ENCODE measurements around the gene IQCH.

The IQCH gene

DNA sequence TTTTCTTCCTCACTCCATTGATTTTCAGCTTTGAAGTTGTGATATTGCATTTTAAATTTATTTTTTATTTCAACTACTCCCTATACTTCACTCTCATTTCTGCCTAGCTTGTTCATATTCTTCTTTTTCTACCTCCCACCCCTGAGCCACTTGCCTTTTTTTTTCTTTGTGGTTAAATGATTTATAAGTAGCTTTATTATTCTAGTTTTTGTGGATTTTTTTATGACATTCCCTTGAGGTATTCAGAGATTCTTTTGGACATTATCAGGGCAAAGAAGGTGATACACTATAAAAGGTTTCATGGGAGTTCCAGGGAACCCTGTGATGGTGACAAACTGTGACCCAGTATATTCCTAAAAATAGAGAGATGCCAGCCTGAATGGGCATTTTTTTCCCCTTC, 269.6 kb downstream of the IQCH start:
- no peak for DNase-seq

DNA sequence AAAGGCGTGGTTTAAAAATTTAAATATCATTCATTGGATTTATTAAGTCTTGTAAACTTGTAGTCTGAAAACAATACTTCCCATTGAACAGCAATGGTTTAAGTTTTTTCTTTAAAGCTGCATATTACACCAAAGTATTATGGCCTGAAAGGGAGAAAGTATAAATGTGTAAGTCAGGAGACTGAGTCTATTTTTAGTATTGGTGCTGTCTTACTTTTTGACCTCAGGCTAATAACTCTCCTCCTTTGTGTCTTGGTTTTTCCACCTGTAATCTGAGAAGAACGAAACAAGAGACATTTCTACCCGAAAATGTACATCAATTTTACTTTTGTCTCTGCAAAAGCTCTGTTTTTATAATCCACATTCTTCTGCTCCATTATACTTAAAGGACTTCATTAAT, 273.9 kb downstream of the IQCH start:
- no peak for DNase-seq

DNA sequence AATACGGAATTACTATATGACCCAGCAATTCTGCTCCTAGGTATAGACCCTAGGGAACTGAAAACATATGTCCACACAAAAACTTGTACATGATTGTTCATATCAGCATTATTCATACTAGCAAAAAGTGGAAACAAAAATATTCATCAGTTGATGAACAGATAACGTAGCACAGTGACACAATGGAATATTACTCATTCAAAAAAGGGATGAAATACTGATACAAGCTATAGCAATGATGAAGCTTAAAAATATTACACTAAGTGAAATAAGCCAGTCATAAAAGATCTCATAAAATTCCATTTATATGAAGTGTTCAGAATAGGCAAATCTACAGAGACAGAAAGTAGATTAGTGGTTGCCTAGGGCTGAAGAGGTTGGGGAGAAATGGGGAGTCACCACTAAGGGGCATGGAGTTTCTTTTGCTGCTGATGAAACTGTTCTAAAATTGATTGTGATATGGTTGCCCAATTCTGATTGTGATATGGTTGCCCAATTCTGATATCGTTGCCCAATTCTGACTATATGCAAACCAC, 276.9 kb downstream of the IQCH start:
- no peak for DNase-seq

DNA sequence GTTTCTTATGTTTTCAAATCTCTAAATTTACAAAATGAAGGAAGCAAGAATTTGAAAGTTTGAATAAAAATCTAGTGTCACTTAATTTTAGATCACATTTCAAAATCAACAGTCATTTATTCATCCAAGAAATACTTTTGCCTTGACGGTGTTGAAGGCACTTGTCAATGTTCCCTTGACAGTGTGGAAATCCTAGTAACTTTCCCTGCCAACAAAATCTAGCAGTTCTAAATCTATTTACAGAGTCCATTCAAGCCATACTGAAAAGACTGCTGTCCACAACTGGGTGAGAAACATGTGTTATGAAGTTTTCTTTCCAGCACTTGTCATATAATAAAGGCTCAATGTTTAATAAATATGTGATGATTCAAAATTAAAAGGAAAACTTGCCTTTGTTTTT, 279.3 kb downstream of the IQCH start:
- no peak for DNase-seq

DNA sequence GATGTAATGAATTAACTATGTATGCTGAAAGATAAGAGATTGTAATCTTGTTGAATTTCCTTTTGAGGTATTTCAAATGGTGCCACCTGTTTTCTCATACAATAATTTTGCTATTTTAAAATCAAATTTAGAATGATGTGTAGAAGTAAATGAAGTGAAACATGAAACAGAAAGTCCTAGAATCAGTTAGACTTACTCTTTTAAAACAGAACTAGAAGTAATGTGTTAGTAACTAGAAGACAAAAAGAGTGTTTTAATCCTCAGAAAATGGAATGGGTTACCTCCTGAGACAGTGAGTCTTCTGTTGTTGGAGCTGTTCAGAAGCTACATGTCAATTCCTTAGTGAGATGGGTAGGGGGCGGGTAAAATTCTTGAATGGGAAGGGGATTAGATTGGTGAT, 279.8 kb downstream of the IQCH start:
- no peak for DNase-seq

DNA sequence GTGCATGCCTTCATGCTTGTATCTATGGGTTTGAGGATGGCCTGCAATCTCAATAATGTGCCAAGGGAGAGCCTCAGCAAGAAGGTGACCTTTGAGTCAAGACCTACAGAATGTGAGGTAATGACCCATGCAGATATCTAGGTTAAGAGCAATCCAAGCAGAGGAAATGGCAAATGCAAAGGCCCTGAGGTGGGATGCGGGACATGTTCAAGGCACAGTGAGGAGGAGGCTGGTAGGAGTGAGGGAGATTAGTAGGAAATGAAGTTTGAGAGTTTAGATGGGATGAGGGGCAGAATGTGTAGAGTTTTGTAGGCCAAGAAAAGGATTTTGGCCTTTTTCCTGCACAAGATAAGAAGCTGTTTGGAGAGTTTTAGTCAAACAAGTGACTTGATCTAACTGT, 283.2 kb downstream of the IQCH start:
- DNase-seq: no peak

DNA sequence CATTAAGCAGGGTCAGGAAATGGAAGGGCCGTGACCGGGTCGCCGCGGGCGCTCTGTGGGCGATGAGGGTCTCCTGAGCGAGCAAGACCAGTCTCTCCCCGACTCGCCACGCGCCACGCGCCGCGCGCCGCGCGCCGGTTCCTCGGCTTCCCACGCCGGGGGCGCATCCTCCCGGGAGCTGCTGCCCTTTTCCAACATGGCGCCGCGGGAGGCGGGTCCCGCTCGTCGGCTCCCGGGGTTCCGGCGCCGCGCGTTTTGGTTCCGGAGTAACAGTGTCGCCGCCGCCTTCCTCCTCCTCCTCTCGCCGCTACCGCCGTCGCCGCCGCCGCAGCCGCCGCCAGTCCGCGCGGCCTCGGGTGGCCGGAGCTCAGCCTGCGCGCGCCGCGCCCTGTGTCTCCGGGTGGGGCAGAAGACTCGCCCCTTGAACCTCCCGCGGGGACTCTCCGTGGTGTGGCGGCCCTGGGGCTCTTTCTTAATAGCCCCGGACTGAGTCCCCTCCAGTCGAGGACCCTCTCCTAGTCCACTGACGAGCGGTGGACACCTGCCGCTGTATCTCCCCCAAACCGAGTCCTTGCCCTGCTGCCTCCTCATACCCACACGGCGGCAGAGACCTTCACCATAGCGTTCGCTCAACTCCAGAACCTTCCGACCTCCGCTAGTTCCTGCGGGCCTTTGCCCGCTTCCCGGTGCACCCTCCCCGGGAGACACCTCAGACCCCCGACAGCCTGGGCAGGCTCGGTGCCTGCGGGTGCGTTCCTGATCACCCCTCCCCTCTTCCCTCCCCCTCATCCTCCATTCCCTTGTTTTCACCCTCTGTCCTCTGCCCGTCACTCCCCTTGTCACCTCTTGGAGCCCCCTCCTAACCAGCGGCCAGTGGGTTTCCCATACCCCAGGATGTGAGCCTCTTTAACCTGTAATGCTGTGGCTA, 288.1 kb downstream of the IQCH start, which contains the start of gene MAP2K5:
MAP2K5 (plus strand) TSS at position 284 of the 928 bp plus-strand sequence; CDS start at position 917, 633 bp downstream.
- peak; percentile 24 to 92 (median 76) for DNase-seq

DNA sequence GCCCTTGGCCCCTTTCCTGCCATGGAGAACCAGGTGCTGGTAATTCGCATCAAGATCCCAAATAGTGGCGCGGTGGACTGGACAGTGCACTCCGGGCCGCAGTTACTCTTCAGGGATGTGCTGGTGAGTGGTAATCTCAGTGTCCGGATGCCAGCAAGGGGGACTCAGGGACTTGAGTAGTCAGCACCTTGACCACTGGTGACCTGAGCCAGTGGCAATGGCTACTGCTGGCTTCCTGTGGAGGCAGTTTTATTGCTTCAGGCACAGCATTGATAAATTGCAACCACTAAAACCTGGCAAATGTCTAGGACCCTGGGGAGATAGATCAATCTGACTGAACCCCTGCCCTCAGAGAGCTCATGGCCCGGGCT, 288.7 kb downstream of the IQCH start:
- peak in 11 of 51 donors; percentile 10 to 56 (median 28) for DNase-seq

DNA sequence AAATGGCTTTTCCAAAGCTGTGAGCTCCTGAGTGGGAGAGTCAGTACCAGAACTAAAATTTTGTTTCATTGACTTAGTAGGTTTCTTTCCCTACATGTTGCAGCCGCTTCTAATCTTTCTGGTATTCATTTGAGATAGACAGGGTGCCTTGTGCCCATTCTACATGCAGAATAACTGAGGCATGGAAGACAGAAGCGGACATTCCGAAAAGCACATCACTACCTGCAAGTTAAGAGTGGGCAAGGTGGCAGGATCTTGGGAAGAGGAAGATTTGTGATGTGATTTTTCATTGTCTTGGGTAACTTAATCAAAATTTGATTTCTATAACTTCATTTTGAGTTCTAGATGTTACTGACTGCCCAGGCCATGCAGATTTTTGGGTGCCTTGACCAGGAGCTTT, 289.9 kb downstream of the IQCH start:
- DNase-seq: no peak

DNA sequence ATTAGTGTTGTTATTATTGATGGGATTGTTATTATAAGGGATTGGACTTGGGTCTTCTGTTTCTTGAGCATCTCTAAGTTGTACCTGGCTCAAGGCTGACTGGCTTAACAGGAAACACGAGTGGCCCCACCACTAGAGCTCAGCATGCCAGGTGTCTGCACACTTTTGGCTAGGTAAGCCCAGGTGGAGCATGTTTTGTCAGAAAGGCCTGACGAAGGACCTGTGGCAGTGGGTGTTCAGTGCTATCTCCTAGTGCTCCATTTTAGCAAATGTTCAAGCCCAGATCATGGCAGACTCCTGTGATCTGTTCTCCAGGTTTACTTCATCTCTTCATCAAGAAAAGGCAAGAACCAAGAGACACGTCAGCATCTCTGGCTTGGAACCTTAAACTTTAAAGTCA, 291.3 kb downstream of the IQCH start:
- DNase-seq: no peak

DNA sequence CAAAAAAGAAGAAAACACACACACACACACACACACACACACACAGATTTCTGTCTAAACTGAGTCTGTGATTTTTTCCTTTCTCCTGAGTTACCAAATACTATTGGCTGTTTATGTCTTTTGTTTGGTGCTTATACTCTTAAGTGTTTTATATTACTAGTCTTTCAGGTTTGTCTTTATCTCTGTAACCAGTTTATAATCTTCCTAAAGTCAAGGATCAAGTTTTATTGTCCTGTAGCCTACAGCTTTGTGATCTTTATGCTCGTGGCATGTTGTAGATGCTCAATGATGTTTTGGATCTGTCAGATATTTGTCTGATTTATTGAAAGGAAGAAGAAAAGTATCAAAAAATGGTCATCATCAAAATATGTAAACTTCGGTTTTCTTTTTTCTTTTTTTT, 292.5 kb downstream of the IQCH start:
- DNase-seq: no peak

DNA sequence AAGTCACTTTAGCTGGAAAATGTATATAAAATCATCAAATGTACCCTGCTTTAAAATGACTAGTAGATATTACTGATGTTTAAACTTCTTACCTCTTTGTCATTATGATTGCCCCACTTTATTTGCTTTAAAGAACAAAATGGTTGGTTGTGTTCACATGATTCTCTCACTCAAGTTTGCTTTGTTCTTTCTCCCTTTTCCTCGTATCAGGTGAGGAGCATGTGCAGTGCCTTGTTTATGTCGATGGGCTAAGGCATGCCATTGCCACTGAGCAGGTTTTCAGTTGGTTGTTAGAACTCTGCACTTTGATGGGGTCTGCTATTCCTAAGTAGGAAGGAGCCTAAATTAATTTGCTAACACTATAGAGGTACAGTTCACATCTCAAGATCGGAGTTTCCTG, 293.2 kb downstream of the IQCH start:
- DNase-seq: no peak

DNA sequence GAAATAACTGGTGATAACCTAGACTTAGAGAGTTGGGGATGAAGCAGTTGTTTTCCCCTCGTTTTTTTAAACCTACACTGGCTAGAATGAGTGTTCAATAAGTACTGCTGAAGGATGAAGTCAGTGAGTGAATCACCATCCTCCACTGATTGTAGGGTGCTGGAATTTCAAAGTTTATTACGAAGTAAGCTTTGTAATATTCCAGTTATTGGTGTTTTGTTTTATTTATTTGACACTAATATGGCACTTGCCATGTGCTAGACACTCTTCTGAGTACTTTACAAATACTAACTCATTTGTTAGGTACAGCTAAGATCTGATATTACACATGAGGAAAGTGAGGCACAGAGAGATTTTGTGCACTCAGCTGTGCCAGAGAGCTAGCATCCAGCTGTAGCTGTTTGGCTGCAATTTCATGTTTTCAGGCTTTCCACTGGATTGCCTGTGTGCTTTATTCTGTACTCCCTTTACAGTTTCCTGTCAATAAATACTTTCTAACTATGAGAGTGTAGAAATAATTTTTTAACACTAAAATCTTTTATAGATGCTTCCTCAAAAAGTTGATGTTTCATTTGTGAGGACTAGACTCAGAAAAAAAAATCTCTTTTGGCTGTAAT, 293.8 kb downstream of the IQCH start:
- DNase-seq: peak in 2 of 51 donors; percentile 7 to 22

DNA sequence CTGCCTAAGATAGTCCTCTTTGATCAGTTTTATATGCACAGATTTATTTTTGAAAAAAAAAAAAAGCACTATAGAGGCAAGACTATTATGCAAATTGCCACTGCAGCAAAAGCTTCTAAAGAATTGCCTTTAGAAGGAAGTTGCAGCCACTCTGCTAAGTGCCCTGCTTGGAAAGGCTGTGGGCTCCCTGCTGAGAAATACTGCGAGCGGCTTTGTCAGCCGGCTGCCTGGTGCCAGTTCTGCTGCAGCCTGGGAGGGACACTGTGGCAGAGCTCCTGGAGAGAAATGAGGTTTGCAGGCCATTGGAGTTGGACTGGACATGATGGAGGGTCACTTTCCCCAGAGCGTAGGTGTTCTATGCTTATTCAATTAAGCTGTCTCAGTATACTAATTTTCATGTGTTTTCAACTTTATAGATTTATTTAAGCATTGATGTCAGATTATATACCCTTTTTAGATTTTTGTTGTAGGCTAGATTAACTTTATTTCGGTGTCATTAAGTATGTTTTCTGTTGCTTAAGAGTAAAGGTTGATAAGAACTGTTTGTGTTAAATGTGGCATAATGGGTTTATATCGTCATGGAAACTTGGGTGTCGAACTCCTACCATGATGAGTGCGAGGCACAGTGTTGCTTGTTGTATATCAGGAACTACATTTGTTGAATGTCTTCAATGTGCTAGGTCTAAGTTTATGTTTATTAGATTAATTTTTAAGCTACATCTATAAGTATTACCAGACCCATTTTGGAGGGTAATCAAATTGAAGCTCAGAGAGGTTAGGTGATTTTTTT, 294.5 kb downstream of the IQCH start:
- DNase-seq: peak in 43 of 51 donors; percentile 2 to 82 (median 57)

DNA sequence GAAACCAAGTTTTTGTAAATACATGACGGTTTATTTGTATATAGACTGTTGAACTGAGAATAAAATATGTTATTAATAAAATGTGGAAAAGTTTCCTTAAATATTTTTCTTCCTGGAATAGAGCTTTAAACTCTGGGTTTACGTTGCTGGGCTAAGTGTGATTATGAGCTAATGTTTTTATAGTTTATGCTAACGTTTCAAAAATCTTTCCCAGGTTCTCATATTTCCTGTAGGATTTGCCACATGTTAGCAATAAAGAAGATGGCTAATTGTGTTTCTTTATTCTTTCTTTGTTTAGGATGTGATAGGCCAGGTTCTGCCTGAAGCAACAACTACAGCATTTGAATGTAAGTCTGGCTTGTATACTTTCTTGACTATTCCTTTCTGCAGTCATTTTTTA, 295.1 kb downstream of the IQCH start:
- DNase-seq: no peak

DNA sequence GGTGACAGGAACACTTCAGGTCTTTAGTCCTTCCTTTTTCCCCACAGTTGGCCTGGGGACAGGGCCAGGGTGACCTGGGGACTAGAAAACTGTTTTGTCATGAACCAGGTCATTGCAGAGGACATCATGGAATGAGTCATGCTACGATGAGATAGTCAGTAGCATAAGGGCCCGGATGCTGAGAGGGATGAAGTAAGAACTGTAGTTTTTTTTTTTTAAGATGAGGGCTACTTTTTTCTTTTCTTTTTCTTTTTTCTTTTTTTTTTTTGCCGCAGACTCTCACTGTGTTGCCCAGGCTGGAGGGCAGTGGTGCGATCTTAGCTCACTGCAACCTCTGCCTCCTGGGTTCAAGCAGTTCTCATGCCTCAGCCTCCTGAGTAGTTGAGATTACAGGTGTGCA, 295.9 kb downstream of the IQCH start:
- DNase-seq: no peak

DNA sequence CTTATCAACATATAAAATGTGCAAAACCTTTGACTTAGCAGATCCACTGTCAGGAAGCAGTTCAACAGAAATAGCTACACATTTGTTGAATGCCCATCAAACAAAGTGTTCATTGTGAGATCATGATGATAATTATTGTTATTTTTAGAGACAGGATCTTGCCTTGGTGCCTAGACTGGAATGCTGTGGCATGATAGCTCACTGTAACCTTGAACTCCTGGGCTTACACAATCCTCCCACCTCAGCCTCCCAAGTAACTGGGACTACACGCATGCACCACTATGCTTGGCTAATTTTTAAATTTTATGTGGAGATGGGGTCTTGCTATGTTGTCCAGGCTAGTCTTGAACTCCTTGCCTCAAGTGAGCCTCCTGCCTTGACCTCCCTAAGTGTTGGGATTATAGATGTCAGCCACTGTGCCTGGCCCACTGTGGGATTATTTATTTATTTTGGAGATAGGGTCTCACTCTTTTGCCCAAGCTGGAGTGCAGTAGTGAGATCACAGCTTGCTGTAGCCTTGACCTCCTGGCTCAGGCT, 296.7 kb downstream of the IQCH start:
- DNase-seq: no peak

Data from hypothalamus (tissue), 51 donors.